Loucy (cell line): Measurements from ENCODE around the gene USP15.

Experiments
- H2AFZ ChIP-seq: fragments of 200-600 bp; sonication (generic); 2 replicates; pipeline ENCODE4 v1.6.0; 2016; ENCODE audit warnings: antibody characterized with exemption, mild to moderate bottlenecking, low read length, moderate library complexity
- H3F3A ChIP-seq: fragments of 200-600 bp; 2 replicates; pipeline ENCODE4 v1.6.0; 2016; ENCODE audit warnings: antibody characterized with exemption, low read depth, mild to moderate bottlenecking
- H3K27me3 ChIP-seq: fragments of 200-600 bp; sonication (generic); 2 replicates; pipeline ENCODE4 v1.6.1; 2014; ENCODE audit warnings: low read length, mild to moderate bottlenecking; ENCODE audit not compliant: insufficient read depth, poor library complexity, severe bottlenecking
- H3K36me3 ChIP-seq: fragments of 200-600 bp; sonication (generic); 2 replicates; pipeline ENCODE4 v1.6.1; 2016; ENCODE audit warnings: low read length; ENCODE audit not compliant: insufficient read depth
- H3K4me1 ChIP-seq: fragments of 200-600 bp; sonication (generic); 2 replicates; pipeline ENCODE4 v1.5.1; 2014; ENCODE audit warnings: low read length, mild to moderate bottlenecking; ENCODE audit not compliant: insufficient read depth, poor library complexity, severe bottlenecking
- H3K4me2 ChIP-seq: fragments of 200-600 bp; sonication (generic); 2 replicates; pipeline ENCODE4 v1.6.0; 2014; ENCODE audit warnings: antibody characterized with exemption, low read length, low read depth, mild to moderate bottlenecking; ENCODE audit not compliant: poor library complexity, severe bottlenecking
- H3K4me3 ChIP-seq: fragments of 200-600 bp; sonication (generic); 2 replicates; pipeline ENCODE4 v1.5.1; 2014; ENCODE audit warnings: low read length, mild to moderate bottlenecking, mixed read lengths; ENCODE audit not compliant: poor library complexity, severe bottlenecking
- H3K79me2 ChIP-seq: fragments of 200-600 bp; sonication (generic); 2 replicates; pipeline ENCODE4 v1.6.1; 2014; ENCODE audit warnings: low read length; ENCODE audit not compliant: insufficient read depth
- H3K9ac ChIP-seq: fragments of 200-600 bp; sonication (generic); 2 replicates; pipeline ENCODE4 v1.6.0; 2014; ENCODE audit warnings: mild to moderate bottlenecking, low read depth, low read length, moderate library complexity; ENCODE audit not compliant: poor library complexity, severe bottlenecking
- H3K9me2 ChIP-seq: fragments of 200-600 bp; sonication (generic); replicated peaks from 2 replicates; pipeline ENCODE4 v1.6.1; 2016; ENCODE audit warnings: low read depth, low read length, mixed read lengths
- H3K9me3 ChIP-seq: fragments of 200-600 bp; sonication (generic); 2 replicates; pipeline ENCODE4 v1.6.1; 2014; ENCODE audit warnings: mild to moderate bottlenecking, antibody characterized with exemption, low read length, low read depth; ENCODE audit not compliant: insufficient read depth
- H4K20me1 ChIP-seq: fragments of 200-600 bp; sonication (generic); 2 replicates; pipeline ENCODE4 v1.6.0; 2014; ENCODE audit warnings: antibody characterized with exemption, low read length, mild to moderate bottlenecking; ENCODE audit not compliant: insufficient read depth, poor library complexity, severe bottlenecking
- CTCF ChIP-seq: fragments of 200-600 bp; sonication (generic); conservative IDR thresholded peaks from 2 replicates; pipeline ENCODE4 v1.5.1; 2014; ENCODE audit warnings: mild to moderate bottlenecking, antibody characterized with exemption, low read length
- EZH2phosphoT487 ChIP-seq: fragments of 200-600 bp; IDR thresholded peaks from 2 replicates; pipeline ENCODE4 v1.6.1; 2018; ENCODE audit warnings: antibody characterized with exemption, mild to moderate bottlenecking, moderate library complexity, borderline replicate concordance

The USP15 gene

GRCh38 chr12:62284749-62285148 is 24.5 kb downstream of the USP15 start:
- H3K4me1 ChIP-seq: peaks cover 7% of the 10 kb centered on the region
- no peak overlapping the region for H2AFZ ChIP-seq
- no peaks in the 10 kb centered on the region for H3F3A ChIP-seq
- H4K20me1 ChIP-seq: peaks cover 69% of the 10 kb centered on the region
- peaks cover 99% of the 10 kb centered on the region for H3K79me2 ChIP-seq
- no peak overlapping the region for H3K4me2 ChIP-seq
- TF ChIP-seq CTCF (no peak), EZH2phosphoT487 (no peak)
- no peaks in the 10 kb centered on the region for H3K9me3 ChIP-seq
- H3K36me3 ChIP-seq: peaks cover 3% of the 10 kb centered on the region; the same call in 1 of the 2 replicates
- no peak overlapping the region for H3K4me3 ChIP-seq
- no peaks in the 10 kb centered on the region for H3K27me3 ChIP-seq
- H3K9ac ChIP-seq: no peak overlapping the region
- H3K9me2 ChIP-seq: no peaks in the 10 kb centered on the region

DNA sequence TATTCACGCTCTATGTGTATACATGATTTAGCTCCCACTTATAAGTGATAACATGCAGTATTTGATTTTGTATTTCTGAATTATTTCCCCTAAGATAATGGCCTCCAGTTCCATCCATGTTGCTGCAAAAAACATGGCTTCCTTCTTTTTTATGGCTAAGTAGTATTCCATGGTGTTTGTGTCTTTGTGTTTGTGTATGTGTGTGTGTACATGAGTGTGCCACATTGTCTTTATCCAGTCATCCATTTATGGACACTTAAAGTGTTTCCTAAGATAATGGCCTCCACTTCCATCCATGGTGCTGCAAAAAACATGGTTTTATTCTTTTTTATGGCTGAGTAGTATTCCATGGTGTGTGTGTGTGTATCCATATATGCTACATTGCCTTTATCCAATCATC is 25.1 kb downstream of the USP15 start:
- Histone ChIP-seq H3K4me2 (no peak overlapping the region), H3F3A (no peaks in the 10 kb centered on the region), H3K9ac (no peak overlapping the region), H4K20me1 (peaks cover 68% of the 10 kb centered on the region), H2AFZ (no peak overlapping the region), H3K4me1 (peaks cover 7% of the 10 kb centered on the region), H3K4me3 (no peak overlapping the region), H3K36me3 (peaks cover 3% of the 10 kb centered on the region; the same call in 1 of the 2 replicates), H3K9me3 (no peaks in the 10 kb centered on the region; the same call in 1 of the 2 replicates), H3K27me3 (no peaks in the 10 kb centered on the region), H3K79me2 (peaks cover 99% of the 10 kb centered on the region), H3K9me2 (no peaks in the 10 kb centered on the region)
- TF ChIP-seq CTCF: no peak
- no peak for TF ChIP-seq EZH2phosphoT487

DNA sequence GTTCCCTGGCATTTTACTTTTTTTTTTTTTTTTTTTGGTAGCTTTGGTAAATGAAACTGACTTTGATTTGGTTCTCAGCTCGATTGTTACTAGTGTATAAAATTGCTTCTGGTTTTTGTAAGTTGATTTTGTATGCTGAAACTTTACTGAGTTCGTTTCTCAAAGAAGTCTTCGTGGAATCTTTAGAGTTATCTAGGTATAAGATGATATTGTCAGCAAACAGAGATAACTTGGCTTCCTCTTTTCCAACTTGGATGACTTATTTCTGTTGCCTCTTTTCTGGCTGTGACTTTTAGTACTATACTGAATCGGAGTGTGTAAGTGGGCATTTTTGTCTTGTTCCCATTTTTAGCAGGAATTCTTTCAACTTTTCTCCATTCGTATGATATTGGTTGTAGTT is 28.1 kb downstream of the USP15 start:
- no peak for TF ChIP-seq CTCF
- no peak for TF ChIP-seq EZH2phosphoT487
- H3K4me2 ChIP-seq: no peak overlapping the region
- no peak overlapping the region for H3K4me3 ChIP-seq
- H3K27me3 ChIP-seq: no peaks in the 10 kb centered on the region
- peaks cover 7% of the 10 kb centered on the region; the same call in 1 of the 2 replicates for H3K36me3 ChIP-seq
- peaks cover 99% of the 10 kb centered on the region for H3K79me2 ChIP-seq
- no peak overlapping the region for H3K9ac ChIP-seq
- peaks cover 3% of the 10 kb centered on the region; the same call in 1 of the 2 replicates for H3K9me3 ChIP-seq
- H4K20me1 ChIP-seq: peaks cover 39% of the 10 kb centered on the region
- H3K9me2 ChIP-seq: no peaks in the 10 kb centered on the region
- H3K4me1 ChIP-seq: peaks cover 4% of the 10 kb centered on the region
- no peaks in the 10 kb centered on the region for H3F3A ChIP-seq
- no peak overlapping the region for H2AFZ ChIP-seq
